GM18502 (cell line): ENCODE results near the gene CEP44.
A peak's percentile ranks its signal among the peaks of the same experiment; 100 is the strongest.

ENCODE experiments used
- ATAC-seq: cut with Tn5 transposase; IDR thresholded peaks from one replicate; pipeline ENCODE4 v1.9.1; 2021; ENCODE audit warnings: mild to moderate bottlenecking; ENCODE audit not compliant: unreplicated experiment, poor library complexity

Gene CEP44, protein sequence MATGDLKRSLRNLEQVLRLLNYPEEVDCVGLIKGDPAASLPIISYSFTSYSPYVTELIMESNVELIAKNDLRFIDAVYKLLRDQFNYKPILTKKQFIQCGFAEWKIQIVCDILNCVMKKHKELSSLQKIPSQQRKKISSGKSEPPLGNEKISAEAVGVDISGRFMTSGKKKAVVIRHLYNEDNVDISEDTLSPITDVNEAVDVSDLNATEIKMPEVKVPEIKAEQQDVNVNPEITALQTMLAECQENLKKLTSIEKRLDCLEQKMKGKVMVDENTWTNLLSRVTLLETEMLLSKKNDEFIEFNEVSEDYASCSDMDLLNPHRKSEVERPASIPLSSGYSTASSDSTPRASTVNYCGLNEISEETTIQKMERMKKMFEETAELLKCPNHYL

DNA sequence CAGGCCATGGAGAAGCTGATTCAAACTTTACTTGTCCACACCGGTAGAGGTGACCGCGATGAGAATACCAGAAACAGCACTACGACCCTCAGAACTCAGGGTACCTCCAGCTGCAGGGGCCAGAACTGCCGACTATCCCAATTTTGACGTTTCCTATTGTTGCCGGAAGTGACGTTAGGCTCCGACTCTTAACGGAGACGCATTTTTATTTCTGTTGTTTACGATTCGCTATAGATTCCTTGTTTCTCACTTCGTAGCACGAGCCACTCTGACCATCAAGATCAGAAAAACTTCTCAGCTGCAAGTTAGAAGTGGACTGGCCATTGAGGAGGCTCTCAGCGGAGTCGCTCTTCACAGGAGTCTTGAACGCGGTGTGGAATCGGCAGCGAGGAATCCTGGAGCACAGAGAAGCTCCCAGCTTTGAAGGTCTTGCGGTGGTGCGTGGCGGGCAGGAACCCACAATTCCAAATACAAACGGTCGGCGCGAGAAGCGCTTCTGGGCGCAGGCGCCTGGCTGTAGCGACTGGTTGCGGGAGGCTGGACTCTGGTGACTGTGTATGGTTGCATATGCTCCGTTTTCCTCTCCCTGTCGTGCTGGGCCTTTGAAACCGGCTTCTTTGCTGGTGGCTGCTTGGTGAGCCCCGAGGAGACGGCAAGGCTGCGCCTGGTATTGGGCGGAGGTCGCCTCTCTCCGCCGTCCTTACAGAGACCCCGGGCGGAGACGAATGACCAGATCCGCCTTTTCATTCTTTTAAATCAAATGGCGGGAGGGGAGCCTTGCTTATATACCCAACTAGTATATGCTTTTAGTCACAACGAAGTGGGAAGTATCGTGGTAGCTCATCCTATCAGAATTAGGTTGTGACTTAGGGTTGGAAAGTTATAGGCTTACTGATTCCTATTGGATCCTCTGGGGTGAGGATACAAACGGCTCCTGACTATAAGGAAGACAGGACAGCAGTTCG is at the start of gene CEP44, which contains the start of gene FBXO8:
TSS of gene CEP44 (plus strand) at position 405 of the 965 bp plus-strand sequence. CDS start 15,211 bp downstream, outside the sequence.
TSS of gene FBXO8 (minus strand) at position 161 of the 965 bp plus-strand sequence. CDS start 20,575 bp downstream, outside the sequence.
- ATAC-seq = peak; percentile 72

DNA sequence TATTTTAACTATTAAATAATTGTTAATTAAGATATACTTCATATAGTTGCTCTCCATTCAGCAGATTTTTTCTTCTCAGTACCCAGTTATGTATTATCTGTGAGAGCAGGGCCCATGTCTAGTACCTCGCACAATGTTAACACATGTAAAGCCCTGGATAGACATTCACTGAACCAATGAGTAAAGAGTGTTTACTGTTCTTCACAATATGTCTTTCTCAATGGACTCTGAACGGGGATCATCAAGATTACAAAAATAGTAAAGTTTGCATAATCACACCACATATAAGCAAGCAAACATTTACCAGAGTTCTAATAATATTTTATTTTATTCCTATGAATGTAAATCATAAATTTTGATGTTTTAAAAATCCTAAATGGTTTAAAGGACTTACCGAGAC is 47.4 kb upstream of the CEP44 start:
- no peak for ATAC-seq

DNA sequence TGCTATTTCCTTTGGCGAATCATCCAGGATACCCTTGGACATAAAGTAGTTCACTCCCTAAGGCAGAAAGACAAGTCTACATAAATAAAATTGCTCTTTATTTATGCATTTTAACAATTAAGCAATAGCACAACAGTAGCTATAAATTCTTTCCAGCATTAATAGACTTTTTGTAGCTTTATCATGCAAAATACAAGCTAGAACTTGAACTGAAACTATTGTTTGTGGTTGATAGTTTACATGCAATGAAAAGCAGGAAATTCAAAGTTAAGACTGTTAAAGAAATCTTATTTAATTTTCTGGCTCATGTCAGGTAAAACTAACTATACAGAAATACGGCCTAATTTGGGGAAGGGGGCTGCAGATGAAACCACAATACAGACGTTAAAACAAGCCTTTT is 42.5 kb upstream of the CEP44 start:
- ATAC-seq = no peak

DNA sequence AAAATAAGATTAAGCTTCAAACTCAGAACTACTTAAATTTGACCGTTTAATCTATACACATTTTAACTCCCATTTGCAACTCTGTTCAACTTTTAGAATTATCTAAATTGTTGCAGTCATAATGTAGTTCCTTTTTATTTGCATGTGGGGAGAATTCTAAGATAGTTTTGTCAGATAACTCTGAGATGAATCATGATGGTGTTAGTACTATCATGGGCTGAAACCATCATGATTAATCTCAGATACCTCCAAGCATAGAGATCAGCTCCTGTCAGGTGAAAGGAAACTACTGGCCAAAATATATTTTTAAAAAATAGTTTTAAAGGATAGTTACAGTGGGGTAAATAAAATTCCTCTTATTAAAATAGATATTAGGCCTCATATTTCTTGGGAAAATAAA is 39.3 kb upstream of the CEP44 start:
- ATAC-seq = peak; percentile 76

DNA sequence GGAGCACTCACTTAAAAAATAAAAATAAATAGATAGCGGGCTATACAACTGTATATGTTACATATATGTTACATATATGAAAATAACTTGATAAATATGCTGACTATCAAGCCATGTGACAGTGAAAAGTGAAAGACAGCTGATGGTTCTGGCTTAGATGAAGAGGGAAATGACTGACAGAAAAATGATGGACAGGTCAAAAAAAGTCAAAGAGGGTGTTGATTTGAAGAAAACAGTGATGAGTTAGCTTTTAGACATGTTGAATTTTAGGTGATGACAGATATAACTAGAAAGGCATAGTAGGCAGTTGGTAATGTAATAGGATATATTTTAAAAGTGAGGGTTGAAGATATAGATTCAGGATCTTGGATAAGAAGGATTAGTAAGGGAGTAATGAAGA is 38.0 kb upstream of the CEP44 start:
- ATAC-seq = no peak

DNA sequence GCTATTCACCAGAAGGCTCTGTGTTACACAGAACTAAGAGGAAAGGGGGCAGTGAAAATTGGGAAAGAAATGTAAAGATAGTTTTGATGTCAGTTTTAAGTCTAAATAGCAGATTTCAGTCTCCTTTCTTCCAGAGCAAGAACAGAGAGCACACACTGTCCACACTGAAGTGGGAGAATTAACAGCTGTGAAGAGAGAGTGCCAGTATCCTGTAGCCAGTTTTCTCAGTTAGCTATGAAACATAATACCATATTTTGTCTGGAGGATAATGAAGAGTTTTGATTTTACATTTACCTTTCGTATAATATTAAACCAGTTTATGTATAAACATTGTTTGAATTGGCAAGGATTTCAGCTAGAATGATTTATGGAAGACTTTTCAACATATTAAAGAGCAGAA is 35.3 kb upstream of the CEP44 start:
- ATAC-seq = no peak

DNA sequence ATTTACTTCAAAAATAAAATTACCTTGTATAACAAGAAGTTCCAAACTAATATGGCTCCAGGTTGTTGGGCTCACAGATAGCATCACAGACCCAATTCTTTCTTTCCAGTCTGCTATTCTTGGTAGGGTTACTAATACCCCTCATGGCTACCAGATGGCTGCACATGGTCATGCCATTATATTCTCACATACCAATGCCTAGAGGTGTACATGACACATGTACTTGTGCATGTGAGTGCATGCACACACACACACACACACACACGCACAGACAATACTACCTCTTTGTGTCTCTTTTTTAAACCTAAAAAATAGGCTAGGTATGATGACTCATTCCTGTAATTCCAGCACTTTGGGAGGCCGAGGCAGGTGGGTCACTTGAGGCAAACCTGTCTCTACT is 31.3 kb upstream of the CEP44 start:
- no peak for ATAC-seq

DNA sequence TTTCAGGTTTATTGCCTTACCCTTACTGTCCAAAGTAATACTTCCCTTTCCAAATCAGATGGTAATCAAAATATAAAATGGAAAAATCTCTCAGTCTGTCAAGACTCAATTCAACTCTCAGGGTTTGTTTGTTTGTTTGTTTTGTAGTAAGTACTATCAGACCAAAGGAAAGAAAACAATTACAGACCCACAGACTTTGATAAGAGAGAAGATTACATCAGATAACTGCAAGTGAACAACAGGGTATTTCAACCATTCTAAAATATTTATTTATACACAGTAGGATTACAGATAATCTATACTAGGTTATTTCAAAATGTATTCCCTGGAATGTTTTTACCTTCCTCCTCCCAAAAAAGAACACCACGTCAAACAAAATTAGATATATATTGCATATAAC is 29.1 kb upstream of the CEP44 start:
- no peak for ATAC-seq

DNA sequence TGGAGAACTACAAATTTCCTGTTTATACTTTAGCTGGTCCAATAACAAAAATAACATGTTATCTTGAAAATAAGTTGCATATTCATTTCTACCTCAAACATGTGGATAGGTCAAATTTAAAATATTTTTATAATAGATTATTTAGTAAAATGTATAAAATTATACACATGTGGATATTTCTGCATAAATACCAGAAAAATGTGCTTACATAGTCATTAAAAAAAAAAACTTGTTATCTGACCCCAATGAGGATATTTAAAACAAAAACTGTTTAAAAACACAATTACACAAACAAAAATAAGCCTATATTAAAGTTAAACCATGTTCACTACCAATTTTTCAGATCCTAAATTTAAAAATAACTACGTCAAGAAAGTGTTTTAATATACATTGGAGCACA is 28.3 kb upstream of the CEP44 start:
- no peak for ATAC-seq

DNA sequence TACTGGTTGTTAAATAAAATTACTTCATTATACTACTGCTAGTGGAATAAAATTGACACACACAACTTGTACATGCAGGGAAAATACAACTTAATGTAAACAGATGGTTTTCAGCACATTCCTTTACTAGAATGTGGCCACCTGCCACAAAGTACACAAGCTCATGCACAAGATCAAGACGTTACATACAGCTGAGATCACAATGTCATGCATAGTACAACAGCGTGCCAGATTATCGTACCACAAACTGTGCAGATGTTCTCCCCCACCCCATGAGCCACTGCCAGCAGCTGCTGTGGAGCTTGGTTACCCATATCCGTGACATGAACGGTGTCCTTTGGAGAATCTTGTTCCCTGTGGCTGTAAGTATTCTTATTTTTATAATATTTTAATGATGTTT is 27.9 kb upstream of the CEP44 start:
- ATAC-seq = no peak

DNA sequence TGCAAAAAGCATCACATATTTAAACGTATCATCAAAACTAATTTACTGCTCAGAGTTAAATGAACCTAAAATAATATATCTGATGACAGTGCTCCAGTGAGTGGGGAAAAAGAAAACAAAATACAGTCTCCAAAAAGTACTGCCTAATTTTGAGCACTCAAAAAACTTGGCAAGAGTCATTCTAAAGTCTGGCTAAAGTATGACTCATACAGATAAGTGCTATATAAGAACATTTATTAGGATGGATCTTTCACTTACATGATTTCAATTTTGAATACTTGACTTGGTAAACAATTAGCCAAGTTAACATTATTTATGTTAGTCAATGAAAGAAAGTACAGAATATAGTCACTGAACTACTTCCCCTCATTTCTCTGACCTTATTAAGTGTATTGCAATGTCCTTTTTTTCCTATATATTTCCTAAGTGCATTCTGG is 27.4 kb upstream of the CEP44 start:
- ATAC-seq = no peak

DNA sequence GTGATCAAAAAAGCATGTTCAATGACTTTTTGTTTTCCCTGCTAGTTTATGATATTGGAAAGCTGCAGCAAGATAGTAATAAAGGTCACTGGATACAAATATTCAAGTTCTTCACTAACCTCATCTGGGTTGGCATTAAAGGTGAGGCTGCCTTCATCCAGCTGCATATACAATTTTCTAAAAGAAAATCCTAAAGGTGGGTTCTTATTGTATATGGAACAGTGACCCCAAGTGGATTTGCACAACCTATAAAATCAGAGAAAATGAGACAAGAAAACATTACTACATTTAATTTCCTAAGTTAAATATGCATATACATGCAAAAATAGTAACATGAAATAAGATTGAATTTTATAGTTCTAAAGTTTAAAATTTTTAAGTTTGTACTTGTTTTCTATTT is 24.1 kb upstream of the CEP44 start:
- no peak for ATAC-seq

DNA sequence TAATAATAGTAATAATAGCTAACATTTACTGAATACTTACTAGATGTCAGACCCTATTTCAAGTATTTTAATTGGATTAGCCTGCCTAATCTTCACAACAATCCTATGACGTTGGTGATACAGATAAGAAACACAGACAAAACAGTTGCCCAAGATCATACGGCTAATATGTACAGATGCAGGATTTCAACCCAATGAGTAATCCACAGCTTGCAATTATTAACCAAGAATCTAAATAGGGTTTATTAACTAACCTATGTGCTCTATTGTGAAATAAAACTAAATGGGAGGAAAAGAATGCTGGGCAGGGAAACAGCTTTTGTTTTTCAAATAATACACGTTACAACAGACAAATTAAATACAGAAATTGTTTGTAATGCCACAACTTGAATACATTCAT is 23.6 kb upstream of the CEP44 start:
- ATAC-seq = no peak

DNA sequence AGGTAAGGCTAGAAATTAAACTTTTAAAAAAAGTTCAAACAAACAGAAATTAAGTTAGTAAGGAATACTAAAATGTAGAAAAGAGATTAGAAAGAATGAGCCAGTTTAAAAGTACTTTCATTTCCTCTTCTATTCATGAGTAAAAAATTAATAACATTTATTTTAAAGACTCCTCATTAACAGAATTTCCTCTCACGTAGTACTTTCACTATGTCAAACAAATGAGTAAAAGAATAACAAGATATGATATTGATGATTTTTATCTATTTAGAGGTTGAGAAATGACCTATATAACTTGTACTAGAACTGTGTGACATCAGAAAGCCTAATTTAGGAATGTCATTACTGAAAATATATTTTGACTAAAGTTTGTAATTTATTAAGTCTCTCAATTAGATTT is 22.3 kb upstream of the CEP44 start:
- ATAC-seq = peak; percentile 43

DNA sequence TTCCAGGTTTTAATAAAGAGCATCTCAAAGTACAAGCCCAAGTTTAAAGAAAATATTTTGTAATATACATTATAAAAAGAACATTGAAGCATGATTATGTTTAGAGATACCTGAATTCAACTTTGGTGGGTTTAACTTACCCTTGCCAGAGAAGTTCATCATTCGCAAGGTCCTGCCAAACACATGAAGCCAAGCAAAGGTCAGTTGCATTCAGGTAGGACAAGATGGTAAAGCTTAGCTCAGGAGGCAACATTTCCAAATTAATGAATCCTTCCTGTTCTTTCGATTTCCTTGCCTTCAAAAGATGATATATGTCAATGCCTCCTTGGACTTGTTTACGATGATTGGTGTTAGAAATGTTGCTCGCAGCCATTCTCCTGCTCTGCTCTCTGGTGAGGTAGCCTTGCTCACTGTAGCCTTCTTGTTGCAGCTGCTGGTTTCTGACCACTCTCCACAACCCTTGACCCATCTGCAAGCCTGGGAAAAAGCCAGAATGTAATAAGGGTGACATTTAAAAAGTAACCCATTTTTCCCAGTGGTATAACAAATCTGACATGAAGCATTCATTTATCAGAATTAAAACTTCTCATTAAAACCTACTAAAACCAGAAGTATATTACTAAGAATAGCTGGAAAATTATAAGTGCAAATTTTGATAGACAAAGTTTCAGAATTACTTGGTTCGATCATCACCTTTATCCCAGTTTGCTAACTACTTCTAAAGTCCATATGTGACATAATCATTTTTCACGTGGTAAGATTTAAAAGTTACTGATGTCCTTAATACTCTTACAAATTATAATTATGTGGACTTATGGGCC is 20.9 kb upstream of the CEP44 start:
- ATAC-seq = no peak

DNA sequence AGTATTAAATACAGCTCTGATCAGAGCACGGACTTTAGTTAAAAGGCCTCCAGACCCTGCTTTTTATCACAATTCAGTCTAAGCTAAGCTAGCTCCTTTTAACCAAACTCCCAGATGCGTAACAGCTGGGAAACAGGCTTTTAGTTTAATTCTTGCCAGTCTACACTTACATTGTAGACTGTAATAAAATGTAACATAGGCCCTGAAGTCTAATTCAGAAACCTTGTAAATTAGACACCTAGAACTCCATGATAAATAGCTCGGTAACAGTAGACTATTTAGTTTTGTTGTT is 20.3 kb upstream of the CEP44 start:
- no peak for ATAC-seq

DNA sequence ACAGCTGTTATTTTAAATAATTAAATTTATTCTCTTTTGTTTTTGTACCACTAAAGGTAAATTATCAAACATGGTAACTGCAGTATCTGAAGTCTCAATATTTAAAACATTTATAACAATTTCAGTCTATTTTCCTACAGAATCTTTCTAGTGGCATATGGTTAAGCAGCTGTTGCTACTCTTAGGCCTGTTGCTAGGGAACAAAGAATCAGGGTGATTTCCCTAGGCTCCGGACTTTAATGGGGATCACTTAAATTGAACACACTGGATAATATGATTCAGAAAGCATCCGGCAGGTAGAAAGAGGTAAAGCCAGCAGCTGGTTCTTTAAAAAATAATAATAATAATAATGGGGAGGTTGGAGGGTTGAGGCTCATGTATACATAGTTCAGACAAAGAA is 17.8 kb upstream of the CEP44 start:
- peak; percentile 38 for ATAC-seq

DNA sequence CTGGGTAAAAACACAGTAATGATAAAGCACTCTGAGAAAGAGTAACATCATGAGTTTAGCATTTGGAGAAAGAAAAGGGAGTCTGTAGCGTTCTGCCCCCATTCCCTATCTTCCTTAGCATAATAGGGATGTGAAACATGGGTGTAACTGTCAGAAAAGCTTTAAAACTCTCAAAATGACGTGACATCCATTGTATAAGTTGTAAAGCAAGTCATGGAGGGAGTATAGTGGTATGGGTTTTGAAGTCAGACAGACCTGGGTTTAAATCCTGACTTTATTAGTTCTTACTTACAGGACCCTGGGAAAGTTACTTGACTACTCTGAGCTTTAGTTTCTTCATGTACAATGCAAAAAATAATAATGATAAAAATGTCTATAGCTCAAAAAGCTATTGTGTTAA is 17.3 kb upstream of the CEP44 start:
- peak; percentile 43 for ATAC-seq

DNA sequence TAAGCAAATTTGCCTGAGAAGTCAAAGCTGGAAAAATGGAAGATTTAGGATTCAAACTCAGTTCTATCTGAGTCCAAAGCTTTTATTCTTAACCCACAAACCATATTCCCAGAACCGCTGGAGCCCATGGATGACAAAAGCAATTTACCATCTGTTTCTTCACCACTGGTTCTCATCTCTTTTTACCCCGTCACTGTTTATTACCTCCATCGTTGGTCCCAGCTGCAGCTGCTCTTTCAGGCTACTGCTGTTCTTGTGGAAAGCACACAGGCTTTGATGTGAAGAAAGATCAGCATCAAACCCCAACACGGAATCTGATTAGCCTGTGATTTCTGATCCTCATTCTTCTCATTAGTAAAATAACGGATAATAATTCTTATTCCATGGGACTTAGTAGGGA is 9.8 kb upstream of the CEP44 start:
- no peak for ATAC-seq

DNA sequence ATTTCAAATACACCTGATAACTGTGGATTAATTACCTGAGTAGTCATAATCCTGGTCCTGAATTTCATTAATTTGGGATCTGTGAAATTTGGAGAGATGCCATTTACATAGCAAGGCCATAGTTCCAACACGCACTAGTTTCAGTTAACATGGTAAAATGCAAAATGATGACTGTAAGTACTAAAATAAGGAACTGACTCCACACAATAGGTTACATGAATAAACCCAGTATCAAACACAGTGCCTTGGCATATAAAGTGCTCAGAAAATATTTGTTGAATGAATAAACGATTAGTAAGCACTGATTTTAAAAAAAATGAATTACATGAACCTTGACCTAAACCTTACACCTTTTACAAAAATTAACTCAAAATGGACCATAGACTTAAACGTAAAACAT is 9.3 kb upstream of the CEP44 start:
- no peak for ATAC-seq

DNA sequence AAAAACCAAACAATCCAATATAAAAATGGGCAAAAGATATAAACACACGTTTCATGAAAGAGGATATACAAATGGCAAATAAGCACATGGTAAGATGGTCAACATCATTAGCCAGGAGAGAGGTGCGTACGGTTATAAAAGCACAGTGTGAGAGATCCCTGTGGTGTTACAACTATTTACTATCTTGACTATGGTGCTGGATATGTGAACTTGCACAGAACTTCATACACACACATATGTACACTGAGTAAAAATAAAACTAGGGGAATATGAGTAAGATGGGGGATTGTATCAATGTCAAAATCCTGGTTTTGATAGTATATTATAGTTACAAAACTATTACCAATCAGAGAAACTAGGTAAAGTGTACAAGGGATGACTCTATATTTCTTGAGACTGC is 8.6 kb upstream of the CEP44 start:
- no peak for ATAC-seq
